GM12873 (cell line): ENCODE results near the gene COMMD10.

Experiments used
- CTCF ChIP-seq: IDR thresholded peaks from 2 replicates; pipeline ENCODE4 v1.5.1; 2012; ENCODE audit warnings: low read depth, mild to moderate bottlenecking, moderate library complexity, low read length, control low read depth; ENCODE audit not compliant: insufficient read depth; ENCODE audit errors: missing control alignments

COMMD10 gene

GRCh38 chr5:116046261-116046660 is 38.6 kb upstream of the COMMD10 start:
- no peak for TF ChIP-seq CTCF

- no peak for TF ChIP-seq CTCF
Observed at GRCh38 chr5:116046823-116047222, 38.0 kb upstream of the COMMD10 start.

- no peak for TF ChIP-seq CTCF
Observed at GRCh38 chr5:116058346-116058936, 26.4 kb upstream of the COMMD10 start.

GRCh38 chr5:116062352-116062751 is 22.5 kb upstream of the COMMD10 start:
- TF ChIP-seq CTCF = no peak

GRCh38 chr5:116063950-116064349 is 20.9 kb upstream of the COMMD10 start:
- no peak for TF ChIP-seq CTCF

- peak; percentile 56 for TF ChIP-seq CTCF
Observed at GRCh38 chr5:116068028-116068632, 16.7 kb upstream of the COMMD10 start.

GRCh38 chr5:116071211-116071610 is 13.6 kb upstream of the COMMD10 start:
- no peak for TF ChIP-seq CTCF
